ENCODE results near the gene CHST11. TPM values are rescaled to one million over a fixed set of nuclear protein-coding genes. Genes with fewer than 3 reads are reported as not detected.

Gene CHST11
- total RNA-seq, 1 donor = 8.2 TPM

DNA sequence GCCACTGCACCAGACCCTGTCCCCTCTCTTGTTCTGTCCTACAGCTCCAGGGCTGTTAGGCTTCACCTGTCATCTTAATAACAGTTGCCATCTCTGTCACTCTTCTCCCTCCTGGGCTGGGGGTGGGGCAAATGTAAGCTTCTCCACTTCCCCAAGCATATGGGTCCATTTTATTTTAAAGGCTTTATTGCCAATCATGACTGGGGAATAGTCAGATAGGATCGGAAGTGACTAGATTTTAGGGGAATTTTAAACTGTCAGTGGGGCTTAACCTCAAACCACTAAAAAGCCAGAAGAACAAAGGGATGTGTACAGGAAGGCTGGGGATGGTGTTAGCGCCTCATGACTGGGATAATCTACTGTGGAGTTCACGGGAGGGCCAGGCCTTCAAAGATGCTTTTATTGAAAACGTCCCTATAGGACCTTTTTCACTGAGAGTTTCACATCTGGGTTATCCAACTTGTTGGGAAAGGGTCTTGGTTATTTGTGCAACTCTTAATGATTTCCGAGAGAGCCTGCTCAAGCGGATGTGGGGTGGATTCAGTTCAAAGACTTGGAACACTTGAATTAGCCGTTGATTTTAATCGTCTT, 41.6 kb downstream of the CHST11 start:
- peak; percentile 18 for DNase-seq (ENCODE audit: low read depth)
- TF ChIP-seq, protein P1, sequence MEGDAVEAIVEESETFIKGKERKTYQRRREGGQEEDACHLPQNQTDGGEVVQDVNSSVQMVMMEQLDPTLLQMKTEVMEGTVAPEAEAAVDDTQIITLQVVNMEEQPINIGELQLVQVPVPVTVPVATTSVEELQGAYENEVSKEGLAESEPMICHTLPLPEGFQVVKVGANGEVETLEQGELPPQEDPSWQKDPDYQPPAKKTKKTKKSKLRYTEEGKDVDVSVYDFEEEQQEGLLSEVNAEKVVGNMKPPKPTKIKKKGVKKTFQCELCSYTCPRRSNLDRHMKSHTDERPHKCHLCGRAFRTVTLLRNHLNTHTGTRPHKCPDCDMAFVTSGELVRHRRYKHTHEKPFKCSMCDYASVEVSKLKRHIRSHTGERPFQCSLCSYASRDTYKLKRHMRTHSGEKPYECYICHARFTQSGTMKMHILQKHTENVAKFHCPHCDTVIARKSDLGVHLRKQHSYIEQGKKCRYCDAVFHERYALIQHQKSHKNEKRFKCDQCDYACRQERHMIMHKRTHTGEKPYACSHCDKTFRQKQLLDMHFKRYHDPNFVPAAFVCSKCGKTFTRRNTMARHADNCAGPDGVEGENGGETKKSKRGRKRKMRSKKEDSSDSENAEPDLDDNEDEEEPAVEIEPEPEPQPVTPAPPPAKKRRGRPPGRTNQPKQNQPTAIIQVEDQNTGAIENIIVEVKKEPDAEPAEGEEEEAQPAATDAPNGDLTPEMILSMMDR (IDR thresholded peaks at IDR 0.05; ENCODE audit: insufficient read depth, low read depth, low read length) = no peak
- no peak overlapping the region for H3K4me3 ChIP-seq (ENCODE audit: low read depth, low read length)

DNA sequence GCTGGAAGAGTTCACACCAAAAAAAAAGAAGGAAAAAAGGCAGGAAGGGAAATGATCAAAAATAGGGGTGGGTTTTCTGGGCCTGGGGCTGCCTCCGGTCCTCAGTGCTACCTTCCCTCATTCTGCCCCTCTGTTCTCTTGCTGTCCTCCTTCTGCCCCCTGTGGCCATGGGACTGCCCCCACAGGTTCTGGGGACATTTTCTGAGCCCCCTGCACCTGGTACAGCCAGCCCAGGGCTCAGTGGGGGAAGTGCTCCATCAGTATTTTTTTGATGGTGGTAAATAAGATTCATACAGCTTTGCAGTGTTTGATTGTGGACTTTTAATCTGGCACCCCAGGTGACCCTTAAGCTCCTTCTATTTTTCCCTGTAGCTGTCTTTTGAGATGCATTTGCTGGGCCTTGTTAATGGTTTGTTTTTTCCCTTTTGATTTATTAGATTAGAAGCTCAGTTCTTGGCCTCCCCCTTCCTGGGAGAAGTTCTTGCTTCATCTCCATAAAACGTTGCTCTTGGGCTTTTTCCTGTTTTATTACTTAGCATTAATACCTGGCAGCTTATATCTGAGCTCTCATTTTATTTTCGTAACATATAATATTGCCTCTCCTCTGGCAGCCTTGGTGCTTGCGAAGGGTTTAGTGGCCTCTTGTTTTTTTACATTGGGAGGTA, 43.1 kb downstream of the CHST11 start:
- H3K4me3 ChIP-seq (ENCODE audit: low read depth, low read length) = no peak overlapping the region
- DNase-seq (ENCODE audit: low read depth) = peak; percentile 74
- TF ChIP-seq, protein P1 (IDR thresholded peaks at IDR 0.05; ENCODE audit: insufficient read depth, low read depth, low read length) = no peak

DNA sequence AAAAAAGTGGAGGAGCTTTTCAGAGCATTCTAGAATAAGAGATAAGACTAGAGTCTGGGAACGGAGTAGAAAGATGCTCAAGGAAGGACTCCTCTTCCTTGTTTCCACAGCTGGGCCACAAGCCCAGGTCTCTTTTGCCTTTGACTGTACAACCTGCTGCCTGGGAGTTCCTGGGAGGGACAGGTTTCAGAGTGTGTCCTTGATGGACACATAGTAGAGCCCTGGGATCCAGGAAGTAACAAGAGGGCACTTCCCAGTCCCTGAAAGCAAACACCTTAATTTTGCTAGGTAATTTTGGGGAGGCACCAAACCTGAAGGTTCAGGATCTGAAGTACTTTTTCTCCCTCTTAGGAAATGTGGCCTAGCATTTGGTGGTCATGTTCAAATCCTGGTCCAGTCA, 44.4 kb downstream of the CHST11 start:
- TF ChIP-seq, protein P1 (IDR thresholded peaks at IDR 0.05; ENCODE audit: insufficient read depth, low read depth, low read length) = no peak
- DNase-seq (ENCODE audit: low read depth) = no peak
- no peak overlapping the region for H3K4me3 ChIP-seq (ENCODE audit: low read depth, low read length)

DNA sequence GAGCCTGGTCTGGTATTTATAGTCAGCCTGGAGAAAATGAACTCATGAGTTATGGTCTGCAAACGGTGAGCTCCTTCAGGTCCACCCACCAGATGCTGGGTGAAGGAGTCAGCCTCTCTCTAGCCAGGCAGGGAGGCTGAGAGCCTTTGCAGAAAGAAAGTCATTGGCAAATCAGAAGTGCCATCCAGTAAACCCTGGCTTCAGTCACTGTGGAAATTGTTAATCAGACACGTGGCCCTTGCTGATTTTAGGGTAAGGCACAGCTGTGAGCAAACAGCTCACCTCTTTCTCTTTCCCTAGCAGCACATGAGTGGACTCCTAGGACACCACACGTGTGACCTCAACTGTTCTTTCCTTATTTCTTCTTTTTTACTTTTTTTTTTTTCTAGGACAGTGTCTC, 44.9 kb downstream of the CHST11 start:
- no peak overlapping the region for H3K4me3 ChIP-seq (ENCODE audit: low read depth, low read length)
- TF ChIP-seq, protein P1 (IDR thresholded peaks at IDR 0.05; ENCODE audit: insufficient read depth, low read depth, low read length) = no peak
- DNase-seq (ENCODE audit: low read depth) = no peak

DNA sequence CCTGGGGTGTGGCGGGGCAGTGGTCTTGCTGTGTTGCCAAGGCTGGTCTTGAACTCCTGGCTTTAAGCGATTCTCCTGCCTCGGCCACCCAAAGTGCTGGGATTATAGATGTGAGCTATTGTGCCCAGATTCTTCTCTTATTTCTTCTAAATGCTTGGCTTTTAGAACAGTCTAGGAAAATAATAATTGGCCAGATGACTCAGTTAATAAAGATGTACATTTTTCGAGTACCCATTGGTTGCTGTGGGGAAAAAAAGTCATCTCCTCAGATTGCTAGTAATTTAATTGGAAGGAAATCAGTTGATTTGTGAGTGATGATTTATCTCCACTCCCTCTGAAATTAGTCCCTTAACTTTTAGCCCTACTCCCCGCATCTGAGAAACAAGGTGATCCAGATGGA, 45.5 kb downstream of the CHST11 start:
- TF ChIP-seq, protein P1 (IDR thresholded peaks at IDR 0.05; ENCODE audit: insufficient read depth, low read depth, low read length) = no peak

DNA sequence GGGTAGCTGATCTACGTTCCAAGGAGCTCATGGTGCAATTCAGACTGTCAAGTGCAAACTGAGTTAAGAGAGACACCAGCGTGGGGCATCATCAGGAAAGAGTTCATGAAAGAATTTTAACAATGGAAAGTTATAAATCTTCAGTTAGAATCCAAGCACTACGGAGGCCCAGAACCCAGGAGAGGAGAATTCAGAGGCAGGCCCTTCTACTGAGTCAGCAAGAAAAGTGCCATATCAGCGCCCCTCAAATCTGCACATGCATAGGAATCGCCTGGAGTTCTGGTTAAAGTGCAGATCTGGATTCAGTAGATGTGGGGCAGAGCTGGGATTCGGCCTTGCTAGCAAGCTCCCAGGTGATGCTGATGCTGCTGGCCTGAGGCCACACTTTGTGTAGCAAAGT, 45.9 kb downstream of the CHST11 start:
- H3K4me3 ChIP-seq (ENCODE audit: low read depth, low read length) = no peak overlapping the region
- no peak for DNase-seq (ENCODE audit: low read depth)
- TF ChIP-seq, protein P1 (IDR thresholded peaks at IDR 0.05; ENCODE audit: insufficient read depth, low read depth, low read length) = no peak

More for the DNA sequence above, 45.5 kb downstream of the CHST11 start:
- no peak overlapping the region for H3K4me3 ChIP-seq (ENCODE audit: low read depth, low read length)
- no peak for DNase-seq (ENCODE audit: low read depth)

Data from fibroblast of villous mesenchyme (primary cell).